GM19324 (cell line): ENCODE measurements around the gene MAD1L1.
"Not testable (repeated sequence)": the region's sequence is repeated elsewhere in the genome, so short reads cannot be mapped to it uniquely, and the experiment has no call there.

Source experiments
- ATAC-seq: cut with Tn5 transposase; IDR thresholded peaks from one replicate; pipeline ENCODE4 v1.9.1; 2021; ENCODE audit warnings: mild to moderate bottlenecking, moderate library complexity; ENCODE audit not compliant: unreplicated experiment, low FRiP score

Gene MAD1L1

DNA sequence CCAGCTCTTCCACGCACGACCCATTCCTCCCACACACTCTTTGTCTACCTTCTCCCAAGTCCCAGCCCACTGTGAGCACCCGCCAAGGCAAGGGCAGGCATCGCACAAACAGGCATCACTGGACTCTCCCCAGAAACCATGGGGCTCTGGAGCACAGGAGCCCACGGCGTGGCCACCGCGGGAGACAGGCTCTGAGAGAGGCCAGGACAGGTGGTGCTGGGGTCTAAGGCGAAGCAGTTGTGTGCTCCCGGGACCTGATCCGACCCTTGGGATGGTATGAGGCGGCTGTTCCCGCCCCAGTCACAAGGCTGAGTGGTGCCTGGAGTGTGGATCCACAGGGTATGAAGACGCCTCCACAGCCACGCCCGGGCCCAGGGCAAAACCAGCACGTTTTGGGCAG, 156.9 kb downstream of the MAD1L1 start:
- ATAC-seq, result no peak

DNA sequence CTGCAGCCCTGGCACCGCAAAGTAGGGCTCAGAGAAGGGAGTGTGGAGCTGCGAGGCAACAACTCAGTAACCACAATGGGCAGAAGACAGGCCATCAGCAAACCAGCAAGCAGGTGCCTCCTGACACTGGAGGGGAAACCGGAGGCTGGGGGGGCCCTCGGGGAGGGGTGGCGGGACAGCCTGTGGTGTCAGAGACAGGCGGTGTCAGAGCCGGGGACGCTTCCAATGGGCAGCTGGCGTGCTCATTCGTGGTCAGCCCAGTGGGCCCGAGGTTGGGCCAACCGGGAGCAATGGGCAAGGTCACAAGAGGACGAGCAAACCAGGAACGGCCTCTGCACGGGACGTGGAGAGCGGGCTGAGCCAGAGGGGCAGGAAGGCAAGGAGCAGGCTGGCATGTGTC, 158.1 kb downstream of the MAD1L1 start:
- no peak for ATAC-seq

DNA sequence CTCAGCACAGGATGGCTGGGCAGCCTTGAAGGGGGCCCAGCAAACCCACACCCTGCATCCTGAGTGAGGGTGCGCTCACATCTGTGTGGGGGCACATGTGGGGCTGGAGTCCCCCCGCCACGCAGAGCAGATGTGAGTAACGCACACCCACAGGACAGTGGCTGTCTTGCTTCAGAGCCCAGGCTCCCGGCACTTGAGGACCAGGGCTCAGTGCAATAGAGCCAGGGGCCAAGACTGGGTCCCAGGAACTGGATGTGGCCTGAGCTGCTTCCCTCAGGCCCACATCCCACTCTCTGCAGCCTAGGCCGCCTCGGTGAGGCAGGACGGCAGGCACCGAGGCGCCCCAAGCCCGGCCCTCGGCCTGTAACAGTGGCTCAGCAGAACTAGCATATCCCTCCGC, 159.9 kb downstream of the MAD1L1 start:
- no peak for ATAC-seq

DNA sequence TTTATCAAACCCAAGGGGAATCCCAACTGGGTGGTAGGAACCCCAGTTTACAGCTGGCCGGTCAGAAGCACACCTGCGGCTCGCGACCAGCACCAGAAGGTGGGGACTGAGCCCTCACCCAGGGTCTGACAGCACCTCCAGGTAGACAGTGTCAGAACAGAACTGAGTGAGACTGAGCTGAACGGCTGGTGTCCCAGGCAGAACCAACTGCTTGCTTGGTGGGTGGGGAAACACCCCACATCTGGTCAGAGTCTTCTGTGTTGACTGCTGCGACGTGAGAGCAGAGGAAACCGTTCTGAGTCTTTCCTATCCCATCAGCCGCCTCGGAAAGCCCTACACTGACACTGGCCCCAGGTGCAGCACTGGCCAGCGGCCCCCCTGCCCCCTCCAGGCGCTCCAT, 160.7 kb downstream of the MAD1L1 start:
- no peak for ATAC-seq

DNA sequence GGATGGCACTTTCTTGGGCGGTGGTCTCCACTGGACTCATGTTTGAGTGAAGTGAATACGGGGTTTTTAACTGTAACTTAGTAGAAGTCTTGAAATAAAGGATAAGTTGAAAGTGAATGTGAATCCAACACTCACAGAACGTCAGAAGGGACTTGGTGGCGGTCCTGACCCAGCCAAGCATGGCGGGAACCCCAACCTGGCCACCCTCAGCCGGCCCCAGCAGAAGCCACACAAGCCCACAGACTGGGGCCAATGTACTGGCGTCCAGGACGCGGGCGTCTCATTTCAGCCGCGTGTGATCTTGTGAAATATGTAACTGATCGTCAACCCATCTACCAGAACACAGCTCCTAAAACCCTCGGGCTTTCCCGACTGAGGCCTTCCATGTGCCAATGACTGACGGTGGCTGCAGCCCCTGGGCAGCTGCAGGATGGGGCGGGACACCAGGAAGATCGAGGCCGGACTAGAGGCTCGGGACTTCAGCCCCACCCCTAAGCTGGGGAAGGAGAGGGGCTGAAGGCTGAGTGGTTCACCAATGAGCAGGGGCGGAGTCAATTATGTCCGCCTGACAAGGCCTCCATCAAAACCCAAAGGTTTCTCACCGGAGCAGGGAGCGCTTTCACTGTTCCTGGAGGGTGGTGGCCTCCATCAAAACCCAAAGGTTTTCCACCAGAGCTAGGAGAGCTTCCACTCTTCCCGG, 161.5 kb downstream of the MAD1L1 start:
- ATAC-seq, result no peak

DNA sequence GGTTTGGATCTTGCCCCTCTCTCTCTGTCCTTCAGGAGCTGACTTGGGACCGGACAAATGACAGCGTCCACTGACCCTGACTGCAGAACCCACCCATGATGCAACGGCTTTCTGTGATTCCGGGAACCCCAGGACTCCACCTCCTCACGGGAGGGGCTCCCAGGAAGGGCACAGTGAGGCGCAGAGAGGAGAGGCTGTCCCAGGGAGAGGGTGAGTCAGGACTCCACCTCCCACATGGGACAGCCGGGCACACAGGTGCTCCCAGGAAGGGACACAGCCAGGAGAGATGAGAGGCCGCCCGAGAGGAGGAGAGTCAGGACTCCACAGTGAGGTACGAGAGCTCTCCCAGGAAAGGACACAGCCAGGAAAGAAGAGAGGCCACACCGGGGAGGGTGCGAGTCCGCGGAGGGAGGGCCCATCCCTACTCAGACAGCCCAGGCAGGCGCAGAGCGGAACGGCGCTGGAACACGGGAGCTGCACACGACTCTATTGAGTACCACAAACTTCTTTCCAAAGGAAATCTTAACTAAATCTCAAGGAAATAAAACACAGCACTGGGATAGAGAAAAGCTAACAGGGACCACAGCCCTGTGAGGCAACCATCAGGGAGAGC, 162.5 kb downstream of the MAD1L1 start:
- ATAC-seq, result no peak

DNA sequence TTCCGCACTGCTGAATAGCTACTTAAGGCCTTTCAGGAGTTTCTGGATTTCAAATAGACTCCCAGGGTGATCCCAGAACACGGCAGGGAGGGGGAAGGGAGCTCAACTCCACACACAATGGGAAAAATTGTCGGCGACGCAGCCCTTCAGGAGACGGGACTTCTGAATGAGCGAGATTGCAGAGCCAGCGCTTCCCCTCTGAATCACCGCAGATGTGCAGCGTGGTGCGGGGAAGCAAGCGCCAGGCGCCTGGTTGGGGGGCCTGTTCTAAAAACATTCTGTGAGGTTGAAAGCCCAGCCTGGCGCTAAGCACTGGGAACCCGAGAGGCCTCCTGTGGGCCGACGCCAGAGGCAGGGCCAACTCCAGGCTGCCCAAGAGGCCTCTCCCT, 163.3 kb downstream of the MAD1L1 start:
- ATAC-seq, result no peak

DNA sequence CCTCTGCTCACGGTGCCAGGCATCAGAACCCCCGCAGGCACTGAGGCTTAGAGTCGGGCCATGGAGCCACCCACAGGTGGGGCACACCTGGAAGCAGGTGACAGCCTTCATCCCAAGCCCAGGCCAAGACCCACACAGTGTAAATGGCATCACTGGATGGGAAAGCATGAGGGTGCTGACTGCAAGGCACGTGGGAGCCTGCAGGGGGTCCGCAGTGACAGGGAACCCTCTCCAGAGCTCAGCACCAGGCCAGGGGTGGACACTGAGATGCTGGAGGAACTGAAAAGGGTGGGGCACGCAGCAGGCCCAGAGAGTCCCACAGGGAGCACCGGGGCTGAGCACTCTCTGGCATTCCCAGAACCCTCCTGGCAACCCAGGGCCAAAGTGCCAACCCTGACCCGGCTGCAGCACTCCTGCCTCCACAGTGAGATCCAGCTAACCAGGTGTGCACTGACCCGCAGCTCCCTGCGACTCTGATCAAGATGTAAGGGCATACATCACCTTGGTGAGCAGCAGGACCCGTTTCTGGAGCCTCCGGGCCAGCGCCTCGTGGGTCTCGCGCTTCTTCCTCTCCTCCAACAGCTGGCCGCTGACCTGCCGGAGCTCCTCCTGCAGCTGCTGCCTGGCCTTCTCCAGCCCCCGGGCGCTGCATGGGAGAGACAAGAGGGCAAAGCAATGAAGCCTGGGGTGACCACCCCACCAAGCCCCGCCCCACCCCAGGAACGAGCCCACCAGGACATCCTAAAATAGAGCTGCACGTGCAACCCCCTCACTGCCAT, 163.9 kb downstream of the MAD1L1 start:
- no peak for ATAC-seq

DNA sequence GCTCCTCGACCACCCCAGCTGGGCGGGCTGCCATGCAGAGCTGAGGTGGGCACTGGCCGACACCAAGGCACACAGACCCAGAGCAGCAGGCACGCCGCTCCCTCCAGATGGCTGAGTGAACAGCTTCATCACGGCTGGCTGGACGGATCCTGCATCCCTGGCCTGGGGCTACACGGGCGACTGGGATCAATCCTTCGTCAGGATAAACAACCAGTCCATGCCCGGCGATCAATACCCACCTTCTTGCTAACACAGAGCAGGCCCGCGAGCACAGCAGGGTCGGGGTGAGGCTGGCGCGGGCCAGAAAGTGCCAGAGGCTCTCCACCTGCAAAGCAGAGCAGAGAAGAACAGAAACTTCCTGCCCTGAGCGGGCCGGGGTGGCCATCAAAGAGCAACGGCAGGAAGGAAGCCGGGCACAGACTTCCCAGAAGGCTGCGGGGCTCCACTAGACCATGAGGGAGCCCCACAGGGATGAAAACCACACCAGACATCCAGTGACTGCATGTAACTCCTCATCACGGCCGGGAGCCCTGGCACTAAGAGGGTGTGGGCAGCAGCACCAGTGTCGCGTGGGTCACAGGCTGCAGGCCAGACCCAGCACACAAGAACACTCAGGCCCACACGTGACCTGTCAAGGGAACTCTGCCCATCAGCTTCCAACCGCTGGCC, 166.4 kb downstream of the MAD1L1 start:
- ATAC-seq, result no peak

DNA sequence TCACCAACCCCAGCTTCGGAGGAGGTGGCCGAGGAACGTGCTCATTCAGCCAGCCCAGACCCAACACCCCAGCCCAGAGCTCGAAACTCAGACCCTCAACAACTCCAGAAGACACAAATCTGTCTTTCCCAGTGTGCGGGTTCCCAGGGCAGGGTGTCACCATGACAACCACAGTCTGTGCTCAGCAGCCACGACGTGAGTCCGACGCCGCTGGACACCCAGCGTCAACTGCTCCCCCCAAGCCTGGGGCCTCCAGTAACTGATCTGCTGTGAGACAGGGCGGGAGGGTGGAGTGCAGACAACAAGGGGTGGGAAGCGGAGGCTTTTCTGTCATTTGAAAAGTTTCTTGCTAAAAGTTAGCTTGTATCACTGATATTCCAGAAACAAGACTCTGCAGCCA, 167.2 kb downstream of the MAD1L1 start:
- ATAC-seq, result no peak

DNA sequence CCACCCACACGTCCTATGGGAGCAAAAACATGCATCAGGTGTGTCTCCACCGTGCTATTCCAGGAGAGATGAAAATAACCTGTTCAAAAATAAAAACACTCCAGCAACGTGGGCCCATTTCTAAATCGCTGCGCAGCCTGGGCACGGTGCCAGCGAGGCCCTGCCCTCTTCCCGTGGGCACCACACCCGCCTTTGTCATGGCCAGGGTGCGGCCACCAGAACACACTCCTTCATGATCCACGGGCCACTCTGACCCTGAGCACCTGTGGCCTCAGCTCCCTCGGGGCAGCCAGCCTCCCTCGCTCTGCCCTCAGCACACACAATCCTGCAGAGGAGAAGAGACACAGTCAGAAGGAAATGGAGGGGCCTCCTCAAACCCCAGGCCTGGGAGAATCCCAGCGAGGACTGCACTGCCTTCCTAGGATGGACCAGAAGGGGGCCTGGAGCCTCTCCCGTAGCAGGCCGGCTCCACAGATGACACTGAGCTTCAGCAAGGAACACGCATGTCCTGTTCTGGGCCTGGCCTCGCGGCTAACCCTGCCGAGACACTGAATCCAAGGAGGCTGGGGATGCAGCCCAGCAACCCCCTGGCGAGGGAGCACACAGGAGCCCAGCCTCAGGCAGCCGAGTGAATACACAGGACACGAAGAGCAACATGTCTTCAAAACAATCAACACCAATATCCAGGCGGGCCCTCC, 169.0 kb downstream of the MAD1L1 start:
- no peak for ATAC-seq

DNA sequence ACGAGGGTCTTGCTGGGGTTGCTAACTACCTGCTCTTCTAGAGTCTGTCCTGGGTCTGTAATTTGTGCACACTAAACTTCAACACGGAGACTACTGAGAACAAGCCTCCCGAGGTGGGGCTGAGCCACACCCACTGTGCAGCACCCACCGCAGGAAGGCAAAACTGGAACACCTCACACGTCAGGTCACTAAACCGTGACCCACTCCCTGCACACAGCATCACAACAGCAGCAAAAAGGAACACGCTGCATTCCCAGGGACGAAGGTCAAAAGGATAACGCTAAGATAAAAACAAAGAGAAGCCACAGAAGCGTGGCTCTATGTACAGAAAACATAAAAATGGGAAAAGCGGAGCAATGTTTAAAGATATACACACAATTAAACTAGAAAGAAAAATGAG, 170.1 kb downstream of the MAD1L1 start:
- ATAC-seq, result no peak

DNA sequence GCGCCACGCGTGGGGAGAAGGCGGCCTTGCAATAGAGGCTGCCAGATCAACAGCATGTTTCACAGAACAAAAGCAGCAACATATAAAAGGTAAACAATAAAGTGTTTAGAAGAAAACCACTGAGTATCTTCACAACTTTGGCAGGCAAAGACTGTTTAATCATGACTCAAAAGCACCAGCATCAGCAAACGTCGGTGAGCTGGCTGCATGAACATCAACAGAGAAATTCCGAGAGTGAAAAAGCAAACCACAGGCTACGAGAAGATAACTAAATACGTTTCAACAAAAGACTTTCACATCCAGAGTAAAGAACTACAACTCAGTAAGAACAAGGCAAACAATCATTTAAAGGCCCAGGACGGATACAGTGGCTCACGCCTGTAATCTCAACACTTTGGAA, 172.0 kb downstream of the MAD1L1 start:
- no peak for ATAC-seq

DNA sequence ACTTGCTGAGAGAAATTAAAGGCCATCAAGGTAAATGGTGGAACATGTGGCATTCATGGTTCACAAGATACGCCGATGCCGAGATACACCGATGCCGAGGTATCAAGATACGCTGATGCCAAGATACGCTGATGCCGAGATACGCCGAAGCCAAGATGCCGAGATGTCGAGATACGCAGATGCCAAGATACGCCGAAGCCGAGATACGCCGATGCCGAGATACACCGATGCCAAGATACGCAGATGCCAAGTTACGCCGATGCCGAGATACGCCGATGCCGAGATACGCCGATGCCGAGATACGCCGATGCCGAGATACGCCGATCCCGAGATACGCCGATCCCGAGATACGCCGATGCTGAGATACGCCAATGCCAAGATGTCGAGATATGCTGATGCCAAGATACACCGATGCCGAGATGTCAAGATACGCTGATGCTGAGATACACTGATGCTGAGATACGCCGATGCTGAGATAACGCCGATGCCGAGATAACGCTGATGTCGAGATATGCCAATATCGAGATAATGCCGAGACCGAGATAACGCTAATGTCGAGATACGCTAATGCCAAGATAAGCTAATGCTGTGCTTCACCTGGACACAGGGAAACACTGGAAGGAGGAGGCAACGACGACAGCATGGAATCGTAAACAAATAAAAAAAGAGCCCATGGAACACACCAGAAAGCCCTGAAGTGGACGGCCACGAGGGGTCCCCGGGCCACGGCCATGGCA, 172.6 kb downstream of the MAD1L1 start:
- ATAC-seq, result no peak

DNA sequence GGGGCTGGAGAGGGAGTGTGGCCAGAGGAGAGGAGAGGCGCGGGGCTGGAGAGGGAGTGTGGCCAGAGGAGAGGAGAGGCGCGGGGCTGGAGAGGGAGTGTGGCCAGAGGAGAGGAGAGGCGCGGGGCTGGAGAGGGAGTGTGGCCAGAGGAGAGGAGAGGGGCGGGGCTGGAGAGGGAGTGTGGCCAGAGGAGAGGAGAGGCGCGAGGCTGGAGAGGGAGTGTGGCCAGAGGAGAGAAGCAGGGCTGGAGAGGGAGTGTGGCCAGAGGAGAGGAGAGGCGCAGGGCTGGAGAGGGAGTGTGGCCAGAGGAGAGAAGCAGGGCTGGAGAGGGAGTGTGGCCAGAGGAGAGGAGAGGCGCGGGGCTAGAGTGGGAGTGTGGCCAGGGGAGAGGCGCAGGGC, 174.5 kb downstream of the MAD1L1 start:
- not testable (repeated sequence) for ATAC-seq

DNA sequence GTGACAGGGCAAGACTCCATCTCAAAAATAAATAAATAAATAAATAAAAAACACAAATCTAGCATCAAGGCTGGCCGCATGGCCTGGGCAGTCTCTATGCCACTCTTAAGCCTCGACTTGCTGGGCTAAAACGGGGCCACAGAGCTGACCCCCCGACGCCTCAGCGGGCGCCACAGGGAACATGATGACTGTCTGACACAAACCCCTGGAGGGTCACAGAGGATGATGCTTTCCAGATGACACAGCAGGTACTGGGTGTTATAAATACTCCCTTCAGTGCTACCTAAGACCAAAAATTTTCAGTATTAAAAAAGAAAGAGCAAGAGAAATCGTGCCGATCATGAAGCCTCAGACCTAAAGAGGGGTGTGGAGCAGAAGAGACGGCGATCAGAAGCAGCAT, 176.8 kb downstream of the MAD1L1 start:
- ATAC-seq, result no peak

DNA sequence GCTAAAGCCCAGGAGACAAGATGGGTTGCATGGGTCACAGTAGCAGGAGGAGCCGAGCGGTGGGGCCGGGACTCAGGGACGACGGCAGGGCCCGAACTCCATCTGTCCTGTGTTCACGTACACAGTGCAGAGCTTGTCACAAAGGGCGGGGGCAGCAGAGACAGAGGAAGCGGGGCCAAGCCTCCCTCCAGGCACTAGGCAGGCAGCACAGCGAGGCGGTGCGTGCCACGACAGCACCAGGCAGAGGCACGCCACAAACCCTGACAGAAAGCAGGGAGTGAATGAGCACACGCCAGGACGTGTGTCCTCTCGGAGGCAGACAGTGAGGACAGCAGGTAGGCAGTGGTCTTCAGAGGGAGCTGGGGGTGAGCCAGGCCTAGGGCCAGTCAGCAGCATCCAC, 177.8 kb downstream of the MAD1L1 start:
- no peak for ATAC-seq

DNA sequence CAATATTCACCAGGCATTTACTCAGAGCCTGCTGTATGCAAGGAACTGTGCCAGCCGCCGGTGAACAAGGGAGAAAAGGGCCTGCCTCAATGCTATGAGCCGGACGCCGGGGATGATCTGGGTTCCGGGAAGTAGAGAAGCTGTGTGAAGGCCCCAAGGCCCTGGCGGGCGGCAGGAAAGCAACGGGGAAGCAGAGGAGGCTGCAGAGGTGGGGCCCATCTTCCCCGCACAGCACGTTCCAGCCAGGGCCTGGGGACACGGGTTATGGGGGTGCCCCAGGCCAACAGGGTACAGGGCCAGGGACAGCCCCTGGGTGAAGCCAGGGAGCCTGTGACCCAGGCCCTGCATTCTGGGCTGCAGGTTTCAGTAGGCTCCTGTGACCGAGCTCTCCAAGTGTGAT, 179.3 kb downstream of the MAD1L1 start:
- no peak for ATAC-seq

DNA sequence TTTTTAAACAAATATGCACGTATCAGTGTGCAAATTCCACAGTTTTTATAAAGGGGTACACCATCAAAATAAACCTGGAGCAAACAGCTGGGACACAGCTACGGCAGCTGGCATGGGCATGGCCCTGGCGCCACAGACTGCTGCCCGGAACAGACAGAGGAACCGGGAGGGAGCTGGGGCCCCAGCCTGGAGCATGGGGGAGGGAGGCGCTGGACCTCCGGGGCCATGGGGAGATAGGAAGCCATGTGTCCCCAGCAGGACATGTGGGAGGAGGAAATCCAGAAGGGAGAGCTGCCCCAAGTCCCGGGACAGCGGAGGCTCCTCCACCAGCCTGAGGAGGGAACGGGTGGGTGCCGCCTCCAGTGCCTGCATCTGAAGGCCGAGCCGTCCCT, 180.1 kb downstream of the MAD1L1 start:
- no peak for ATAC-seq
